Activated naive CD4-positive, alpha-beta T cell treated with anti-CD3 and anti-CD28 coated beads, Interleukin-2, amount 50 U/mL, for 24 hours (primary cell): ENCODE results near the gene PRKACB.

ENCODE experiments used
- H3K27ac Mint-ChIP-seq: one replicate; pipeline ENCODE4 v1.8.0; 2021; ENCODE audit warnings: mild to moderate bottlenecking, mixed read lengths
- H3K27me3 Mint-ChIP-seq: one replicate; pipeline ENCODE4 v1.8.0; 2021; ENCODE audit warnings: mixed read lengths
- H3K36me3 Mint-ChIP-seq: one replicate; pipeline ENCODE4 v1.8.0; 2021; ENCODE audit warnings: mixed read lengths
- H3K4me1 Mint-ChIP-seq: one replicate; pipeline ENCODE4 v1.8.0; 2021; ENCODE audit warnings: mixed read lengths
- H3K4me3 Mint-ChIP-seq: one replicate; pipeline ENCODE4 v1.8.0; 2021; ENCODE audit warnings: mild to moderate bottlenecking, mixed read lengths
- H3K9me3 Mint-ChIP-seq: one replicate; pipeline ENCODE4 v1.8.0; 2021; ENCODE audit warnings: mixed read lengths

The PRKACB gene

DNA sequence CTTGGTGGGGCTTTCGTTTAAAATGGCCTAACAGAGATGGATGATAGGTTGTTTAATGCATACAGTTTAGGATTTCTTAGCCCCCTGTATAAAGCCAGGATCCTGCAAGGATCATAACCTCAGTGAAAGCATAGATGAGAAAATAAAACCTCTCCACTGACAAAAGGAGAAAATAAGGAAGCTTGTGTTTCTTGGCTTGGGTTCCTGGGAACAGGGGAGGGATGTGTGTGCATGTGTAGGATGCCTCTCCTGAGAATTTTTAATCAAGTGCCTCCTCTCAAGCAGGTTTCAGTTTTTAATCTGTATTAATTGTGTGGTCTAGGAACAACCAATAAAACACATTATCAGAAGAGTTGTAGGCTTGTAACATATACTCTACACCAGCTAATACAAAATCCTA, 26.1 kb downstream of the PRKACB start:
- H3K27ac Mint-ChIP-seq: peak overlapping the region; percentile 55
- H3K27me3 Mint-ChIP-seq: no peaks in the 10 kb centered on the region
- no peaks in the 10 kb centered on the region for H3K9me3 Mint-ChIP-seq
- peaks cover 85% of the 10 kb centered on the region for H3K4me1 Mint-ChIP-seq
- no peak overlapping the region for H3K4me3 Mint-ChIP-seq
- H3K36me3 Mint-ChIP-seq: peaks cover 13% of the 10 kb centered on the region

DNA sequence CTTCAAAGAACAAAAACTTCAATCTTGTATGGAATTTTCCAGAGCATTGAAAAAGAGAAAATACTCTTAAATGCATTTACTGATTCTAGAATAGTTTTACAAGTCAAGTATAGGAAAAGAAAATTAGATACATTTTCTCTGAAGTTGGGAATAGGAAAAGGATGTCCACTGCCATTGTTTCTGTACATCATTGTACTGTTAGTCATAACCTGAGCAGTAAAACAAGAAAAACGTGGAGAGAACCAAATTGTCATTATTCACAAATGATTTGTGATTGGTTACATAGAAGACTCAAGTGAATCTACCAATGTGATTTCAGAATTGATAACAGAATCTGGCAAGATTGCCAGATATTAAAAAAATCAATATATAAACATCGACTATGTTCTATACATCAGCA, 27.4 kb downstream of the PRKACB start:
- Mint-ChIP-seq H3K27ac (no peak overlapping the region), H3K36me3 (peaks cover 12% of the 10 kb centered on the region), H3K4me1 (peaks cover 86% of the 10 kb centered on the region), H3K4me3 (no peak overlapping the region), H3K27me3 (no peaks in the 10 kb centered on the region), H3K9me3 (no peaks in the 10 kb centered on the region)

DNA sequence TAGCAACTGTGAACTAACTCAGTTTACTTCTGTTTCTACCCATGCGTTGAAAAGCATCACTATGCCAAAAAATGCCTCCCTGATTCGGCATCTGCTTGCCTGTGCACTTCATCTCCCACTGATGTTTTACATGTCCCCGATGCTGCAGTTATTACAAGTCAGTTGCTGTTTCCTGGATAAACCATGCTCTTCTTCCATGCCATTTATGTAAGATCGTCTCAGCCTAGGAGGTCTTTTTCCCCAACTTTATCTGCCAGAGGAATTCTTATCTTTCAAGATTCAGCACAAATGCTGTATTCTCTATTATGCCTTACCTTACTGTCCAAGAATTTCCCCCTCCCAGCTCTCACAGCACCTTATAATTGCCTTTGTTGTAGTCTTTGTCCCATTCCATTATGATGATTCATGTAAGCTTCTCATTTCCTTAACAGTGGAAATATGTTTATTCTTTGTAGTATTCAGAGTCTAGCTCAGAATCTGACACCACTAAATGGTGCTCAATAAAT, 30.0 kb downstream of the PRKACB start:
- Mint-ChIP-seq H3K4me1 (peaks cover 74% of the 10 kb centered on the region), H3K27me3 (no peaks in the 10 kb centered on the region), H3K9me3 (no peaks in the 10 kb centered on the region), H3K27ac (peak overlapping the region; percentile 37), H3K36me3 (peaks cover 9% of the 10 kb centered on the region), H3K4me3 (no peak overlapping the region)

DNA sequence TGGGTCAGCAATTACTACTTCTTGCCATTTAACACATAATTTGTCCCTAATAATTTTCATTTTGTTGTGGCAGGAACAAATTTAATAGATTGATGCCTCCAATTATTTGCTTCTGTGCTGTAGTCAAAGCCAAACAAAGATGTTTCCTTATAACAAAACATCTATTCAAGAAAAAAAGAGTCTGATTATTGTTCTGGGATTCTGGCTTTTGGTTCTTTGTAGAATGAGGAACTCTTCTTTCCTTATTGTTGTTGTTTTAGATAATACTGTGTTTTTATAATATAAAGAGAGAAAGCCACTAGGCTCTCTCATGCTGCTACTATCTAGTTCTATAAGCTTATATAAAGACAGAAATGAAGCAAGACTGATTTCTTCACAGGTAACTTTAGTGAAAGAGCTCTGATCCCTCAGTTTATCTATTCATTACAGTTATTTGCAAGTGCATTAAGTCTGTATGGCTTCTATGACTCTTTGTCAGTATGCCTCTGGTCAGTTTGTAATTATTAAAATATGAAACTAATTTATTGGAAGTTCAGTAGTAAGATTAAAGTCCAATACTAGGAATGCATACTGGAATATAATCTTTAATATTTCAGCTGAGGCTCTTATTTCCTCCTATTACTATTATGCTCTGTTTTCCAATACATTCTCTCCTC, 37.4 kb downstream of the PRKACB start:
- H3K27me3 Mint-ChIP-seq: no peaks in the 10 kb centered on the region
- peaks cover 43% of the 10 kb centered on the region for H3K4me1 Mint-ChIP-seq

DNA sequence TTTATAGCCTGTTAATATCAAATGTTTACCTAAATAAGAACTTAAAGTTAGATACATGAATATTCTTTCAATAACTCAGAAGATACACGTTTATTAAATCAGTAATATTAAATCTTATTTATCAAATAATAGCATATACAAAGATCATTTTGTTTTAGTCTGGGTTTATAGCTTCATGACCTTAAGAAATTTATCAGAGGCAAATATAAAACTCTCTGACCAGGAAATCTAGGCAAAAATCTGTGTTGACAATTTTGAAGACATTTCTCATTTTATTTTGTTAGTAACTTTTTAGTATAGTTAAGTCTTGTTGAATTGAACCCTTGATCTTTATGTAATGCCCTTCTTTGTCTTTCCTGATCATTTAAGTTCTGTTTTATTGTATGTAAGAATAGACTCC, 46.4 kb downstream of the PRKACB start:
- peaks cover 7% of the 10 kb centered on the region for H3K4me1 Mint-ChIP-seq
- peaks cover 4% of the 10 kb centered on the region for H3K9me3 Mint-ChIP-seq
- peaks cover 51% of the 10 kb centered on the region for H3K36me3 Mint-ChIP-seq
- H3K4me3 Mint-ChIP-seq: no peak overlapping the region
- no peak overlapping the region for H3K27ac Mint-ChIP-seq
- H3K27me3 Mint-ChIP-seq: no peaks in the 10 kb centered on the region

More for the DNA sequence above, 37.4 kb downstream of the PRKACB start:
- Mint-ChIP-seq H3K9me3 (peaks cover 5% of the 10 kb centered on the region), H3K27ac (peak overlapping the region; percentile 30), H3K36me3 (peaks cover 16% of the 10 kb centered on the region), H3K4me3 (no peak overlapping the region)

DNA sequence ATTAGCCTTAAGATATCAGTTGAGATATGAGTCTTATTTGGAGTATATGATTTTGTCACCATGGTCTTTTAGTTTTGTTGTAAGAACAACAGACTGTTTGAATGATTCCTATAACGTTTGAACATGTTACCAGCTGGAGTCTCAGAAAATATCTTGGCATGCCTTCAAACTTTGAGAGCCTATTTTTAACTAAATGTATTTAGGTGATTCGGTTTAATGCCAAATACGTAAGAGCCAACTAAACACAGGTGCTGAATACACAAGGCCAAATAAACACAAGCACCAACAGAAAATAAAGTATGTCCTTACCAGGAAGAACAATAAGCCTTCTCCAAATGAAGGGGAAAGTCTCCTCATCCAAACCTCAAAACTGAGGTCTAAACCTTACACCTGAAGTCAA, 48.6 kb downstream of the PRKACB start:
- Mint-ChIP-seq H3K36me3 (peaks cover 44% of the 10 kb centered on the region), H3K9me3 (peaks cover 4% of the 10 kb centered on the region), H3K27me3 (no peaks in the 10 kb centered on the region), H3K4me1 (no peaks in the 10 kb centered on the region), H3K4me3 (no peak overlapping the region), H3K27ac (no peak overlapping the region)

DNA sequence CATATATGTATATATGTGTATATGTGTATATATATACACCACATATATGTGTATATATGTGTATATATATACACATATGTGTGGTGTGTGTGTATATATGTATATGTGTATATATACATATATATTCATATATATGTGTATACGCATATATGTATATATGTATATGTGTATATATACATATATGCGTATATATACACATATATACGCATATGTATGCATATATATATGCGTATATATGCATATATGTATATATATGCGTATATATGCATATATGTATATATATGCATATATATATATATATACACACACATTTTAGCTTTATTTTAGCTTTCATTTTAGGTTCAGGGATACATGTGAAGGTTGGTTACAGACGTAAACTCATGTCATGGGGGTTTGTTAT, 54.8 kb downstream of the PRKACB start:
- no peaks in the 10 kb centered on the region for H3K27me3 Mint-ChIP-seq
- H3K9me3 Mint-ChIP-seq: no peaks in the 10 kb centered on the region
- H3K4me1 Mint-ChIP-seq: peaks cover 25% of the 10 kb centered on the region
- H3K36me3 Mint-ChIP-seq: peaks cover 37% of the 10 kb centered on the region
- H3K4me3 Mint-ChIP-seq: no peak overlapping the region
- no peak overlapping the region for H3K27ac Mint-ChIP-seq

DNA sequence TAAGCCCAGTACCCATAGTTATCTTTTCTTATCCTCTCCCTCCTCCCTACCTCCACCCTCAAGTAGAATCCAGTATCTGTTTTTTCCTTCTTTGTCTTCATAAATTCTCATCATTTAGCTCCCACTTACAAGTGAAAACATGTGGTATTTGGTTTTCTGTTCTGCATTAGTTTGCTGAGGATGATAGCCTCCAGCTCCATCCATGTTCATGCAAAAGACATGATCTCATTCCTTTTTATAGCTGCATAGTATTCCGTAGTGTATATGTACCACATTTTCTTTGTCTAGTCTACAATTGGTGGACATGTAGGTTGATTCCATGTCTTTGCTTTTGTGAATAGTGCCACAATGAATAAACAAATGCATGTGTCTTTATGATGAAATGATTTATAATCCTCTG, 55.2 kb downstream of the PRKACB start:
- Mint-ChIP-seq H3K27me3 (no peaks in the 10 kb centered on the region), H3K36me3 (peaks cover 35% of the 10 kb centered on the region), H3K9me3 (no peaks in the 10 kb centered on the region), H3K4me3 (no peak overlapping the region), H3K4me1 (peaks cover 28% of the 10 kb centered on the region), H3K27ac (no peak overlapping the region)

DNA sequence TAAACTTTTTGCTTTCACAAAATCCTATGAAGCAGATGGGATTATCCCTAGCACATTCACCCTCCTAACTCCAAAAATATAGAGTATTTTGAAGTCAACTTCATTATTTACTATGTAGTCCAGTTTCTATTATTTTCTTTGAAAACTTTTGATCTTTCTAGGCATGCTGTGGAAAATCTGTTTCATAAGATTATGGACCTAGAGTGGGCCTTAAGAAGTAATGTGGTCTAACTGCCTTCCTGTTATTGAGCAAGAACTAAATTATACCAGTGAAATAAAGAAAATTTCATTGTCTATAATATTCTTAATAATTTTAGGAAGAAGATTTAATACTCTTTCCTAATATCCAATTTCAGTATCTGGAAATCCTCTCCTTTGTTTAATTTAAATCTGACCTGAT, 58.1 kb downstream of the PRKACB start:
- H3K9me3 Mint-ChIP-seq: no peaks in the 10 kb centered on the region
- no peak overlapping the region for H3K4me3 Mint-ChIP-seq
- H3K27ac Mint-ChIP-seq: no peak overlapping the region
- H3K36me3 Mint-ChIP-seq: peaks cover 44% of the 10 kb centered on the region
- H3K4me1 Mint-ChIP-seq: peaks cover 35% of the 10 kb centered on the region
- no peaks in the 10 kb centered on the region for H3K27me3 Mint-ChIP-seq

DNA sequence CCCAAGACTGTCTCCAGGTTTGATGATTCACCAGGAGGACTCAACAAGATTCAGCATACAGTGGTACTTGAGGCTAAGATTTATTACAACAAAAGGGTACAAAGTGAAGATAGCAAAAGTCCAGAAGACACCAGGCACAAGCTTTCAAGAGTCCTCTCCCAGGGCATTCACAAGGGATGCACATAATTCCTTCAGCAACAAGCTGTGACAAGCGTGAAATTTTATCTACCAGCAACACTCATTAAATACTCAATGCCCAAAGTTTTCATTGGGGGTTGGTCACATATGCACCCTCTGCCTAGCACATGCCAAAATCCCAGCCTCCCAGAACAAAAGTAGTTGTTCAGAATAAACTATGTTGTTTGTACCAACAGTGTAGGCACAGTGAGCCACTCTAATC, 62.3 kb downstream of the PRKACB start:
- no peak overlapping the region for H3K4me3 Mint-ChIP-seq
- peaks cover 38% of the 10 kb centered on the region for H3K36me3 Mint-ChIP-seq
- H3K9me3 Mint-ChIP-seq: no peaks in the 10 kb centered on the region
- H3K27ac Mint-ChIP-seq: no peak overlapping the region
- H3K4me1 Mint-ChIP-seq: peaks cover 40% of the 10 kb centered on the region
- no peaks in the 10 kb centered on the region for H3K27me3 Mint-ChIP-seq

DNA sequence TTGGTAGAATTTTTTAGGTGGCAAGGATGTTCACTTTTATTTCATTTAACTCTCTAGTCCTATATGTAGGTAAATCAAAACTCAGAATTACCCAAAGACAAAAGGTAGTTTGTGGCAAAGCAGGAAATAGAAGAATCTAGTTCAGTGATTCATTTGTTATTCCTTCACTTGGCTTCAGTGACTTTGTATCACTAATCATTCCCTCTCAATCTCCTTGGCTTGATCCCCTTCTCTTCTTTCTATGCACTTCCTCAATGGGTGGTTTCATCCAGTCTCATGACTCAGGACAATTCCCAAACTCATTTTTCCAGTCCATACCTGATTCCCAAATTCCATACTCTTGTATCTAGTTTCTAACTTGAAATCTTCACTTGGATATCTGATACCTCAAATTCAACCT, 64.9 kb downstream of the PRKACB start:
- Mint-ChIP-seq H3K36me3 (peaks cover 40% of the 10 kb centered on the region), H3K9me3 (no peaks in the 10 kb centered on the region), H3K4me1 (peaks cover 45% of the 10 kb centered on the region)

DNA sequence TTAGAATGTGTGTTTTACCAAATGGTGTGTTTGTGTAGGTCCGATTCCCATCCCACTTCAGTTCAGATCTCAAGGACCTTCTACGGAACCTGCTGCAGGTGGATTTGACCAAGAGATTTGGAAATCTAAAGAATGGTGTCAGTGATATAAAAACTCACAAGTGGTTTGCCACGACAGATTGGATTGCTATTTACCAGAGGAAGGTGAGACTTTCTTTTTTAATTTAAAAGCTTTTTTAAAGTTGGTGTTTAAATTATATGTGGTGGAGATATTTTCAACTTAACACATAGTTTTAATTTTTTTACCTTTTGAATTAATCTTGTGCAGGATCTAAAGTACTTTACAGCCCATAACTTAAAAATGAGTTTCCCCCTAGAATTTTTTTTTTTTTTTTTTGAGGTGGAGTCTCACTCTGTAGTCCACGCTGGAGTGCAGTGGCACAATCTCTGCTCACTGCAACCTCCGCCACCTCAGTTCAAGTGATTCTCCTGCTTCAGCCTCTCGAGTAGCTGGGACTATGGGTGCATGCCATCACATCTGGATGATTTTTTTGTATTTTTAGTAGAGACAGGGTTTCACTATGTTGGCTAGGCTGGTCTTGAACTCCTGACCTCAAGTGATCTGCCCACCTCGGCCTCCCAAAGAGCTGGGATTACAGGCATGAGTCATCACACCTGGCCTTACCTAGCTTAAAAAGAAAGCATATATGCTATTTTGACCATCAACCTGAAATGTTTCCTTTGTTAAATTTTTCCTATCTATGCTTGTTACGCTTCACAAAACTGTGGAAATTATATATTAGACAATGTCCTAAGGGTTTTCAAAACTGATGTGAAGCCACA, 70.3 kb downstream of the PRKACB start:
- peaks cover 4% of the 10 kb centered on the region for H3K9me3 Mint-ChIP-seq
- H3K27me3 Mint-ChIP-seq: no peaks in the 10 kb centered on the region
- peaks cover 38% of the 10 kb centered on the region for H3K36me3 Mint-ChIP-seq
- no peak overlapping the region for H3K4me3 Mint-ChIP-seq
- peak overlapping the region; percentile 59 for H3K27ac Mint-ChIP-seq
- H3K4me1 Mint-ChIP-seq: peaks cover 40% of the 10 kb centered on the region

More for the DNA sequence above, 64.9 kb downstream of the PRKACB start:
- peak overlapping the region; percentile 47 for H3K27ac Mint-ChIP-seq
- H3K27me3 Mint-ChIP-seq: no peaks in the 10 kb centered on the region
- H3K4me3 Mint-ChIP-seq: no peak overlapping the region

DNA sequence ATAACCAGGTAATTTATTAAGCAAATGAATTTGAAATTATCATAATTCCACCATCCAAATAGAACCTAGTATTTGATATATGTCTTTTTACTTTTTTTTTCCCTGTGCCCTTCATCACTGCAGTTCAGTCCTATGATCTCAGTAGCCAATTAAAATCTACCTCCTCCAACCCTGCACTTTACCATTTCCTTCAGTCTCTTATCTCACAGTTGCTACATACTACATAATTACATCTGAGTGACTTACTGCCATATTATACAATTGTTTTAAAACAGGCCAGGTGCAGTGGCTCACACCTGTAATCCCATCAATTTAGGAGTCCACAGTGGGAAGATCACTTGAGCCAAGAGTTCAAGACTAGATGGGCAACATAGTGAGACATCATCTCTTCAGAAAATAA, 73.2 kb downstream of the PRKACB start:
- H3K4me1 Mint-ChIP-seq: peaks cover 37% of the 10 kb centered on the region
- H3K4me3 Mint-ChIP-seq: no peak overlapping the region
- peaks cover 52% of the 10 kb centered on the region for H3K36me3 Mint-ChIP-seq
- peaks cover 10% of the 10 kb centered on the region for H3K9me3 Mint-ChIP-seq
- H3K27ac Mint-ChIP-seq: peak overlapping the region; percentile 87
- H3K27me3 Mint-ChIP-seq: no peaks in the 10 kb centered on the region

DNA sequence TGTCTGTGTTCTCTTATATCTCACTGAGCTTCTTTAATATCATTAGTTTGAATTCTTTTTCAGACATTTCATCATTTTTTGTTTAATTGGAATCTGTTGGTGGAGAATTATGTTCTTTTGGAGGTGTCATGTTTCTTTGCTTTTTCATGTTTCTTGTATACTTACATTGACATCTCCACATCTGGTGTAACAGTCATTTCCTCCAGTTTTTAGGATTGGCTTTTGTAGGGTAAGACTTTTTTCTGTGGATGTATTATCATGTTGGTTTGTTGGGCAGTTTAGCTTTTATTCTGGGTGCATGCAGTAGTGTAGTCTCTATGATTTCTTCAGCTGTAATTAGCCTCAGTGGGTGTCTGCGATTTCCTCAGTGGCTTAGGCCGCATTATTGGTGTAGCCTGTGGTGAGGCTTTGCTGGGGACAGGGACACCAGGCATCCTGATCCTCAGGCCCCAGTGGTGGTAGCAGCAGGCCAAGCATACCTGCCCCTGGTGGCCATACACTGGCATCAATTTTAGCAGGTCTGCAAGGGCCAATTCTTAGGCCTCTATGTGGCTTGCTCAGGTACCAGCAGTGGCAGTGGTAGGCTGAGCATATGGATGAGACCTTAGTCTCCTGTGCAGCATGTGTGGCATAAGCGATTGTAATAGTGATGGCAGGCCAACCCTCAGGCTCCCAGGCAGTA, 79.8 kb downstream of the PRKACB start:
- Mint-ChIP-seq H3K4me3 (no peak overlapping the region), H3K9me3 (peaks cover 23% of the 10 kb centered on the region), H3K27me3 (no peaks in the 10 kb centered on the region), H3K36me3 (peaks cover 61% of the 10 kb centered on the region), H3K4me1 (peaks cover 37% of the 10 kb centered on the region), H3K27ac (peak overlapping the region; percentile 4)

DNA sequence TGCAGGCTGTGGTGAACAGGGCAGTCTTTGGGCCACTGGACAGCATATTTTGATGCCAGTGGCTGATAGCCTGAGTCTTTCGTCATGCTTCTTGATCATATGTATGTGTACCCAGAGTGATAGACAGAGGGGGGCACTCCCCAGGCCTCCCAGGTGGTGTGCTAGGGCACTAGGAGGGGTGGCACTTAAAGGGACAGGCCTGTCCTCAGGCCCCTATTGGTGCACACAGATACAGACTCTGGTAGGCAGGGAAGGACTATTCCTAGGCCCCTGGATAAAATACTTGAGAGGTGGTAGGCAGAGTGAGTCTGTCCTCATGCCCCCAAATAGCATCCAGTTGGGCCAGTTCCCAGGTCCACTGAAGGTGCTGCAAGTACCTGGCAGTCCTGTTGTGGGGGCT, 80.8 kb downstream of the PRKACB start:
- no peaks in the 10 kb centered on the region for H3K27me3 Mint-ChIP-seq
- no peak overlapping the region for H3K27ac Mint-ChIP-seq
- peaks cover 37% of the 10 kb centered on the region for H3K4me1 Mint-ChIP-seq
- no peak overlapping the region for H3K4me3 Mint-ChIP-seq
- peaks cover 23% of the 10 kb centered on the region for H3K9me3 Mint-ChIP-seq
- peaks cover 55% of the 10 kb centered on the region for H3K36me3 Mint-ChIP-seq

DNA sequence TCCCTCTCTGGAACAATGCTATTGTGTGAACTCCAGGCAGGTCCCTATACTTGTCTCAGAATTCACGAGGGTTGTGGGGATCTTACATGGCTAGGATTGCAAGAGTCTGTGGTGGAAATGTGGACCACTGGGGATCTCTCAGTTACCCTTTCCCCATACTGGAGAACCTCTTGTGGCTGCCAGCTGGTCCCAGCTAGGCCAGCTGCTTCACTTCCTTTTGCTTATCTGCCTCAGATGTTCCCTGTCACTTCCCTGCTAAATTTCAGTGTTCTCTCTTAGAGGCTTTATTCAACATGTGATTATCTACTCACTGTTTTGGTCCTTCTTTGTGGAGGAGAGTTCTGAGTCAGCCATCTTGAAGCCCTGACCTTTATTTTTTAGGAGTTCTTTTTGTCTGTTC, 81.6 kb downstream of the PRKACB start:
- no peak overlapping the region for H3K4me3 Mint-ChIP-seq
- no peaks in the 10 kb centered on the region for H3K27me3 Mint-ChIP-seq
- no peak overlapping the region for H3K27ac Mint-ChIP-seq
- H3K36me3 Mint-ChIP-seq: peaks cover 51% of the 10 kb centered on the region
- H3K4me1 Mint-ChIP-seq: peaks cover 32% of the 10 kb centered on the region
- H3K9me3 Mint-ChIP-seq: peaks cover 17% of the 10 kb centered on the region
